K562 (cell line): Measurements from ENCODE around the gene PIGK. TPM values are rescaled to one million over a fixed set of nuclear protein-coding genes. Genes with fewer than 3 reads are reported as not detected.

Experiments used
- ATAC-seq: fragments of 200-7000 bp; cut with Tn5 transposase; 3 replicates; pipeline ENCODE4 v1.9.1; 2020; ENCODE audit warnings: moderate library complexity
- BruUV-seq: library from RNA; stranded (reverse); fragments of 400-500 nt; replicated peaks from 2 replicates; lab custom pipeline; 2021; lab: Mats Ljungman, UMichigan
- CTCF ChIA-PET: fragments of 300-600 bp; formaldehyde crosslinking; extraction: SDS; loops from one replicate; lab custom pipeline; 2021; ENCODE audit warnings: low intra/inter-chr PET ratio; lab: Yijun Ruan, JAX
- POLR2A ChIA-PET: fragments of 300-600, 350-650 bp; sonication (Branson Sonifier 250); formaldehyde crosslinking; extraction: SDS; loops from one replicate; lab custom pipeline; 2021; ENCODE audit warnings: antibody characterized with exemption, inconsistent platforms; lab: Yijun Ruan, JAX
- DNase-seq, 4 experiments: peaks; one replicate each; pipeline versions ENCODE4 v3.0.0 to v3.0.0-alpha.2; 2011 to 2018; ENCODE audit warnings: low spot score in 3 of 4, mixed read lengths in 3 of 4; ENCODE audit errors: extremely low read depth in 1 of 4
- FAIRE-seq: peaks from 2 replicates; lab custom pipeline; 2011; peaks lifted over from hg19 to GRCh38; lab: Jason Lieb, UNC
- H2AFZ ChIP-seq: 2 replicates; pipeline ENCODE4 v1.6.0; 2011; ENCODE audit warnings: low read depth, low read length, control low read depth, inconsistent platforms
- H3K27ac ChIP-seq: fragments of 200-600 bp; 3 replicates; pipeline ENCODE4 v1.8.0; 2011; ENCODE audit warnings: low read depth, mild to moderate bottlenecking, control low read depth, inconsistent platforms, low read length, moderate library complexity, mixed read lengths; ENCODE audit errors: extremely low read depth
- H3K27me3 ChIP-seq, 2 experiments: fragments of 300-600 bp in 1 of 2; 2 replicates in 1 of 2; 3 replicates in 1 of 2; pipeline versions ENCODE4 v1.6.0 to v1.8.0; 2011; ENCODE audit warnings: inconsistent platforms in 2 of 2, low read length in 2 of 2, mild to moderate bottlenecking in 1 of 2, mixed read lengths in 1 of 2, moderate library complexity in 1 of 2; ENCODE audit not compliant: control insufficient read depth in 2 of 2, insufficient read depth in 2 of 2
- H3K36me3 ChIP-seq: fragments of 300-600 bp; 3 replicates; pipeline ENCODE4 v1.8.0; 2011; ENCODE audit warnings: mild to moderate bottlenecking, low read length, inconsistent platforms; ENCODE audit not compliant: control insufficient read depth, insufficient read depth
- H3K4me1 ChIP-seq, 2 experiments: fragments of 200-600 bp in 1 of 2; replicated peaks in 1 of 2; 2 replicates in 1 of 2; 3 replicates in 1 of 2; pipeline versions ENCODE4 v1.5.1 to v1.8.0; 2011; ENCODE audit warnings: inconsistent platforms in 2 of 2, low read length in 2 of 2, mild to moderate bottlenecking in 1 of 2, mixed read lengths in 1 of 2, moderate library complexity in 1 of 2; ENCODE audit not compliant: control insufficient read depth in 2 of 2, insufficient read depth in 2 of 2
- H3K4me2 ChIP-seq: 2 replicates; pipeline ENCODE4 v1.6.1; 2011; ENCODE audit warnings: low read length, control low read depth, inconsistent platforms, mixed read lengths; ENCODE audit not compliant: insufficient read depth
- H3K4me3 ChIP-seq: fragments of 200-600 bp; sonication (generic), shearing (Covaris generic); 2 replicates; pipeline ENCODE4 v1.5.1; 2016; ENCODE audit warnings: control low read depth, inconsistent platforms
- H3K79me2 ChIP-seq: fragments of 200-600 bp; 3 replicates; pipeline ENCODE4 v1.8.0; 2011; ENCODE audit warnings: low read length, inconsistent platforms; ENCODE audit not compliant: control insufficient read depth, insufficient read depth
- H3K9ac ChIP-seq, 2 experiments: 2 replicates each; pipeline versions ENCODE4 v1.6.0 to v1.6.1; 2011; ENCODE audit warnings: low read depth in 2 of 2, low read length in 2 of 2, control low read depth in 1 of 2, inconsistent platforms in 1 of 2, mild to moderate bottlenecking in 1 of 2, mixed read lengths in 1 of 2; ENCODE audit not compliant: insufficient read depth in 1 of 2
- H3K9me1 ChIP-seq: one replicate; pipeline ENCODE4 v1.6.0; 2011; ENCODE audit warnings: inconsistent platforms, mild to moderate bottlenecking, low read length, moderate library complexity; ENCODE audit not compliant: control insufficient read depth, insufficient read depth
- H3K9me3 ChIP-seq: replicated peaks from 2 replicates; pipeline ENCODE4 v1.5.1; 2011; ENCODE audit warnings: low read depth, low read length, inconsistent platforms; ENCODE audit not compliant: control insufficient read depth, insufficient read depth
- H4K20me1 ChIP-seq: replicated peaks from 2 replicates; pipeline ENCODE4 v1.6.1; 2011; ENCODE audit warnings: low read length, inconsistent platforms, mixed read lengths; ENCODE audit not compliant: control insufficient read depth, insufficient read depth
- CEBPB ChIP-seq: fragments of 450-650 bp; IDR thresholded peaks from 2 replicates; pipeline ENCODE4 v1.6.1; 2016; ENCODE audit warnings: missing genetic modification characterization, missing compliant biosample characterization
- CEBPG ChIP-seq, 3 experiments: fragments of 200-800 bp in 1 of 3; sonication (Bioruptor generic) in 1 of 3; sonication (generic) in 1 of 3; formaldehyde crosslinking in 1 of 3; IDR thresholded peaks in 2 of 3; conservative IDR thresholded peaks in 1 of 3; 2 replicates each; pipeline versions ENCODE4 v1.6.1 to v1.8.0; 2016 to 2022; ENCODE audit warnings: missing compliant biosample characterization in 2 of 3, missing genetic modification characterization in 2 of 3, mild to moderate bottlenecking in 1 of 3, missing genetic modification reagents in 1 of 3
- CHD2 ChIP-seq: IDR thresholded peaks from 2 replicates; pipeline ENCODE4 v1.6.1; 2011; ENCODE audit warnings: low read depth, low read length
- WGBS: fragments of 100-300 bp; shearing (Covaris generic); methylation state at CpG from one replicate; pipeline ENCODE4 v1.1.6; 2016; ENCODE audit warnings: low coverage, mixed read lengths; ENCODE audit not compliant: insufficient coverage; ENCODE audit errors: missing lambda C conversion rate; 5-methylcytosine and 5-hydroxymethylcytosine counted together
- in situ Hi-C: fragments of 300-500 bp; cut with MboI; formaldehyde crosslinking; loops from 4 replicates; pipeline ENCODE4 v1.15.0; 2018; ENCODE audit warnings: inconsistent platforms, mixed read lengths
- intact Hi-C: fragments of 100-400 bp; cut with micrococcal nuclease; formaldehyde crosslinking; loops from 2 replicates; pipeline ENCODE4 v1.14.2; 2022
- polyA plus RNA-seq, 8 experiments: library from polyadenylated mRNA; depleted of rRNA in 4 of 8; stranded (reverse) in 5 of 8; unstranded in 3 of 8; fragments of >200 nt; fragmentation: Nextera tagmentation in 2 of 8; fragmentation: Illumina TruSeq in 1 of 8; extraction: Ambion mirVana in 2 of 8; extraction: Trizol in 1 of 8; gene quantifications; 2 replicates each; pipeline versions ENCODE4 v1.2.1 to v1.2.3, GENCODE V29; 2011 to 2014; ENCODE audit warnings: inconsistent platforms in 1 of 8, missing spikeins in 1 of 8
- total RNA-seq, 7 experiments: library from RNA; depleted of rRNA in 6 of 7; stranded (reverse); fragments of >200 nt in 6 of 7; fragmentation: Illumina TruSeq in 2 of 7; extraction: Trizol in 2 of 7; gene quantifications; 2 replicates each; pipeline versions ENCODE4 v1.2.1 to v1.2.3, GENCODE V29; 2011 to 2021; ENCODE audit warnings: low replicate concordance in 1 of 7
- TF ChIP-seq, protein P1 (sequence below), 2 experiments: fragments of 450-650 bp; conservative IDR thresholded peaks; 2 replicates each; pipeline ENCODE4 v1.6.1; 2017; ENCODE audit warnings: mild to moderate bottlenecking in 2 of 2, moderate library complexity in 2 of 2
- TF ChIP-seq, protein P2 (sequence below): sonication (generic); formaldehyde crosslinking; IDR thresholded peaks from 2 replicates; pipeline ENCODE4 v1.9.0; 2022; ENCODE audit warnings: mild to moderate bottlenecking, missing genetic modification reagents

PIGK gene
- total and polyA plus RNA-seq, 9 of the 15 experiments (the other 6 are each of a cell fraction or from before 2014, with no cell fraction given) = 15.7 to 59.5 (median 29.9) TPM

DNA sequence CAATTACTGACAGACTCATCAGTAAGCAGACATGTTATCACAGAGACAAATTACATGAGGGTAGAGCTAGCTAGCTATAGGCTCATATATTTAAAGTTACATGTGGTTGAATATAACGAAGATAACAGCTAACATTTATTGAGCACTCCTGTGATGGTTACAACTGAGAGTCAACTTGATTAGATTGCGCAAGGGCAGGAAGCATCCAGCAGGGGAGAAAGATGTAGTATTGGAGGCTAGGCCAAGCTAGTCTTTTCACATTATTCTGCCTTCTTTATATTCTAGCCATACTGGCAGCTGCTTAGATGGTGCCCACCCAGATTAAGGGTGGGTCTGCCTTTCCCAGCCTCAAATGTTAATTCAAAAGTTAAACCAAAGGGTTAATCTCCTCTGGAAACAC is 37.1 kb downstream of the PIGK start:
- Histone ChIP-seq H3K36me3 (no peaks in the 10 kb centered on the region), H4K20me1 (no peaks in the 10 kb centered on the region), H3K4me1 (no peaks in the 10 kb centered on the region), H3K9ac (no peak overlapping the region), H3K9me1 (no peaks in the 10 kb centered on the region), H2AFZ (no peak overlapping the region), H3K9me3 (no peaks in the 10 kb centered on the region), H3K4me3 (no peak overlapping the region), H3K27ac (no peak overlapping the region), H3K79me2 (no peaks in the 10 kb centered on the region), H3K4me2 (no peak overlapping the region), H3K27me3 (no peaks in the 10 kb centered on the region)
- DNase-seq (no peak), ATAC-seq (no peak), FAIRE-seq (no peak)
- ChIA-PET CTCF (no interaction called here), POLR2A (no interaction called here)
- no TSS peak for BruUV-seq
- TF ChIP-seq CHD2 (no peak), CEBPG (CRISPR knock-in tag; IDR thresholded peaks at IDR 0.05) (peak; percentile 36; the same call in 1 of the 2 replicates), CEBPG (tag; conservative IDR thresholded peaks at IDR 0.05 in 1 of 2, IDR thresholded peaks at IDR 0.05 in 1 of 2) (peak; percentile 24 to 69; a peak in 1 of 4 replicates), CEBPB (tag) (peak; percentile 85)
- TF ChIP-seq, protein P1, sequence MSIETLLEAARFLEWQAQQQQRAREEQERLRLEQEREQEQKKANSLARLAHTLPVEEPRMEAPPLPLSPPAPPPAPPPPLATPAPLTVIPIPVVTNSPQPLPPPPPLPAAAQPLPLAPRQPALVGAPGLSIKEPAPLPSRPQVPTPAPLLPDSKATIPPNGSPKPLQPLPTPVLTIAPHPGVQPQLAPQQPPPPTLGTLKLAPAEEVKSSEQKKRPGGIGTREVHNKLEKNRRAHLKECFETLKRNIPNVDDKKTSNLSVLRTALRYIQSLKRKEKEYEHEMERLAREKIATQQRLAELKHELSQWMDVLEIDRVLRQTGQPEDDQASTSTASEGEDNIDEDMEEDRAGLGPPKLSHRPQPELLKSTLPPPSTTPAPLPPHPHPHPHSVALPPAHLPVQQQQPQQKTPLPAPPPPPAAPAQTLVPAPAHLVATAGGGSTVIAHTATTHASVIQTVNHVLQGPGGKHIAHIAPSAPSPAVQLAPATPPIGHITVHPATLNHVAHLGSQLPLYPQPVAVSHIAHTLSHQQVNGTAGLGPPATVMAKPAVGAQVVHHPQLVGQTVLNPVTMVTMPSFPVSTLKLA (conservative IDR thresholded peaks at IDR 0.05) = no peak
- TF ChIP-seq, protein P2, sequence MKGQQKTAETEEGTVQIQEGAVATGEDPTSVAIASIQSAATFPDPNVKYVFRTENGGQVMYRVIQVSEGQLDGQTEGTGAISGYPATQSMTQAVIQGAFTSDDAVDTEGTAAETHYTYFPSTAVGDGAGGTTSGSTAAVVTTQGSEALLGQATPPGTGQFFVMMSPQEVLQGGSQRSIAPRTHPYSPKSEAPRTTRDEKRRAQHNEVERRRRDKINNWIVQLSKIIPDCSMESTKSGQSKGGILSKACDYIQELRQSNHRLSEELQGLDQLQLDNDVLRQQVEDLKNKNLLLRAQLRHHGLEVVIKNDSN (CRISPR knock-in tag) = no peak
- intact Hi-C loops (no loop called here), in situ Hi-C loops (no loop called here)
- 79% methylated on average over 2 of the region's 2 CpGs for WGBS
